Neural cell (in vitro differentiated cells): Measurements from ENCODE around the gene SCN8A. TPM values are rescaled to one million over a fixed set of nuclear protein-coding genes. Genes with fewer than 3 reads are reported as not detected.

ENCODE experiments used
- H2AFZ ChIP-seq: fragments of 200-600, 300-800 bp; sonication (generic), shearing (Covaris generic); 2 replicates; pipeline ENCODE4 v1.6.0; 2014; ENCODE audit warnings: low read depth, mild to moderate bottlenecking, antibody characterized with exemption, low read length, moderate library complexity
- H3F3A ChIP-seq: fragments of 200-600 bp; shearing (Covaris generic); 2 replicates; pipeline ENCODE4 v1.6.1; 2016; ENCODE audit warnings: mild to moderate bottlenecking, moderate library complexity, mixed read lengths, antibody characterized with exemption, low read length; ENCODE audit not compliant: insufficient read depth, poor library complexity, severe bottlenecking
- H3K27ac ChIP-seq: fragments of 200-600, 300-800 bp; sonication (generic), shearing (Covaris generic); 2 replicates; pipeline ENCODE4 v1.5.1; 2014; ENCODE audit warnings: mild to moderate bottlenecking, low read length, moderate library complexity
- H3K27me3 ChIP-seq: fragments of 300-800, 200-600 bp; sonication (generic), shearing (Covaris generic); 2 replicates; pipeline ENCODE4 v1.6.0; 2014; ENCODE audit warnings: mild to moderate bottlenecking, low read depth, low read length, moderate library complexity; ENCODE audit not compliant: insufficient read depth
- H3K36me3 ChIP-seq: fragments of 300-800, 200-600 bp; sonication (generic), shearing (Covaris generic); 2 replicates; pipeline ENCODE4 v1.5.1; 2014; ENCODE audit warnings: mild to moderate bottlenecking, antibody characterized with exemption, low read length, moderate library complexity; ENCODE audit not compliant: insufficient read depth
- H3K4me2 ChIP-seq: fragments of 300-800, 200-600 bp; sonication (generic), shearing (Covaris generic); 2 replicates; pipeline ENCODE4 v1.6.0; 2014; ENCODE audit warnings: mild to moderate bottlenecking, low read length
- H3K4me3 ChIP-seq: fragments of 300-800, 200-600 bp; sonication (generic), shearing (Covaris generic); 2 replicates; pipeline ENCODE4 v1.5.1; 2014; ENCODE audit warnings: mild to moderate bottlenecking, low read length, moderate library complexity
- H3K79me2 ChIP-seq: fragments of 200-600 bp; shearing (Covaris generic); replicated peaks from 2 replicates; pipeline ENCODE4 v1.6.0; 2014; ENCODE audit warnings: mild to moderate bottlenecking, low read length, moderate library complexity; ENCODE audit not compliant: insufficient read depth
- H3K9ac ChIP-seq: fragments of 300-800, 200-600 bp; sonication (generic), shearing (Covaris generic); 2 replicates; pipeline ENCODE4 v1.6.1; 2016; ENCODE audit warnings: mild to moderate bottlenecking, low read length, mixed read lengths
- H3K9me2 ChIP-seq: fragments of 200-600 bp; shearing (Covaris generic); 2 replicates; pipeline ENCODE4 v1.6.1; 2016; ENCODE audit warnings: mild to moderate bottlenecking, low read length, mixed read lengths; ENCODE audit not compliant: insufficient read depth
- H3K9me3 ChIP-seq: fragments of 200-600, 300-800 bp; sonication (generic), shearing (Covaris generic); 2 replicates; pipeline ENCODE4 v1.6.1; 2016; ENCODE audit warnings: mild to moderate bottlenecking, mixed run types, low read length, moderate library complexity, mixed read lengths
- H4K20me1 ChIP-seq: fragments of 200-600 bp; shearing (Covaris generic); 2 replicates; pipeline ENCODE4 v1.6.1; 2016; ENCODE audit warnings: mild to moderate bottlenecking, mixed run types; ENCODE audit not compliant: insufficient read depth
- EP300 ChIP-seq: fragments of 450-650 bp; conservative IDR thresholded peaks from 2 replicates; pipeline ENCODE4 v1.6.1; 2014; ENCODE audit warnings: antibody characterized with exemption, mild to moderate bottlenecking, moderate library complexity; ENCODE audit not compliant: poor library complexity, severe bottlenecking
- EZH2 ChIP-seq: fragments of 200-600, 300-800 bp; shearing (Covaris generic), sonication (generic); IDR thresholded peaks from 2 replicates; pipeline ENCODE4 v1.6.1; 2014; ENCODE audit warnings: antibody characterized with exemption, low read length, borderline replicate concordance, mild to moderate bottlenecking; ENCODE audit not compliant: insufficient read depth, poor library complexity, severe bottlenecking
- MXI1 ChIP-seq: fragments of 450-650 bp; conservative IDR thresholded peaks from 2 replicates; pipeline ENCODE4 v1.6.1; 2014; ENCODE audit warnings: antibody characterized with exemption, mild to moderate bottlenecking; ENCODE audit not compliant: poor library complexity, severe bottlenecking
- POLR2AphosphoS5 ChIP-seq: IDR thresholded peaks from 2 replicates; pipeline ENCODE4 v1.6.1; 2012
- RAD21 ChIP-seq: fragments of 450-650 bp; conservative IDR thresholded peaks from 2 replicates; pipeline ENCODE4 v1.6.1; 2014; ENCODE audit warnings: antibody characterized with exemption, mild to moderate bottlenecking, moderate library complexity
- SMC3 ChIP-seq: fragments of 450-650 bp; conservative IDR thresholded peaks from 2 replicates; pipeline ENCODE4 v1.6.1; 2014; ENCODE audit warnings: antibody characterized with exemption, mild to moderate bottlenecking, moderate library complexity; ENCODE audit not compliant: poor library complexity
- TAF1 ChIP-seq: IDR thresholded peaks from 2 replicates; pipeline ENCODE4 v1.6.1; 2012; ENCODE audit warnings: low read depth
- polyA plus RNA-seq: library from polyadenylated mRNA; depleted of rRNA; stranded (reverse); fragments of >200 nt; gene quantifications from 2 replicates; pipeline ENCODE4 v1.2.3, GENCODE V29; 2014
- TF ChIP-seq, protein P1 (sequence below): fragments of 450-650 bp; IDR thresholded peaks from 2 replicates; pipeline ENCODE4 v1.5.1; 2014; ENCODE audit warnings: antibody characterized with exemption, mild to moderate bottlenecking, moderate library complexity; ENCODE audit not compliant: poor library complexity, severe bottlenecking
- TF ChIP-seq, protein P2 (sequence below): IDR thresholded peaks from 2 replicates; pipeline ENCODE4 v1.6.1; 2012; ENCODE audit warnings: borderline replicate concordance

SCN8A gene
- polyA plus RNA-seq, 1 donor from 2014 or later = 14.2 TPM

GRCh38 chr12:51621156-51621922, 30.3 kb downstream of the SCN8A start:
- Histone ChIP-seq H3K27ac (no peak overlapping the region), H3K9me3 (no peaks in the 10 kb centered on the region), H3K36me3 (no peaks in the 10 kb centered on the region), H3K4me2 (no peak overlapping the region), H3K79me2 (peaks cover 23% of the 10 kb centered on the region), H3K27me3 (no peaks in the 10 kb centered on the region), H3K9ac (no peak overlapping the region), H3K9me2 (no peaks in the 10 kb centered on the region), H4K20me1 (no peaks in the 10 kb centered on the region), H3K4me3 (no peak overlapping the region), H2AFZ (no peak overlapping the region), H3F3A (no peaks in the 10 kb centered on the region)
- TF ChIP-seq POLR2AphosphoS5 = no peak
- TF ChIP-seq, protein P1, sequence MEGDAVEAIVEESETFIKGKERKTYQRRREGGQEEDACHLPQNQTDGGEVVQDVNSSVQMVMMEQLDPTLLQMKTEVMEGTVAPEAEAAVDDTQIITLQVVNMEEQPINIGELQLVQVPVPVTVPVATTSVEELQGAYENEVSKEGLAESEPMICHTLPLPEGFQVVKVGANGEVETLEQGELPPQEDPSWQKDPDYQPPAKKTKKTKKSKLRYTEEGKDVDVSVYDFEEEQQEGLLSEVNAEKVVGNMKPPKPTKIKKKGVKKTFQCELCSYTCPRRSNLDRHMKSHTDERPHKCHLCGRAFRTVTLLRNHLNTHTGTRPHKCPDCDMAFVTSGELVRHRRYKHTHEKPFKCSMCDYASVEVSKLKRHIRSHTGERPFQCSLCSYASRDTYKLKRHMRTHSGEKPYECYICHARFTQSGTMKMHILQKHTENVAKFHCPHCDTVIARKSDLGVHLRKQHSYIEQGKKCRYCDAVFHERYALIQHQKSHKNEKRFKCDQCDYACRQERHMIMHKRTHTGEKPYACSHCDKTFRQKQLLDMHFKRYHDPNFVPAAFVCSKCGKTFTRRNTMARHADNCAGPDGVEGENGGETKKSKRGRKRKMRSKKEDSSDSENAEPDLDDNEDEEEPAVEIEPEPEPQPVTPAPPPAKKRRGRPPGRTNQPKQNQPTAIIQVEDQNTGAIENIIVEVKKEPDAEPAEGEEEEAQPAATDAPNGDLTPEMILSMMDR = no peak
- no peak for TF ChIP-seq TAF1
- TF ChIP-seq MXI1 = no peak
- TF ChIP-seq, protein P2, sequence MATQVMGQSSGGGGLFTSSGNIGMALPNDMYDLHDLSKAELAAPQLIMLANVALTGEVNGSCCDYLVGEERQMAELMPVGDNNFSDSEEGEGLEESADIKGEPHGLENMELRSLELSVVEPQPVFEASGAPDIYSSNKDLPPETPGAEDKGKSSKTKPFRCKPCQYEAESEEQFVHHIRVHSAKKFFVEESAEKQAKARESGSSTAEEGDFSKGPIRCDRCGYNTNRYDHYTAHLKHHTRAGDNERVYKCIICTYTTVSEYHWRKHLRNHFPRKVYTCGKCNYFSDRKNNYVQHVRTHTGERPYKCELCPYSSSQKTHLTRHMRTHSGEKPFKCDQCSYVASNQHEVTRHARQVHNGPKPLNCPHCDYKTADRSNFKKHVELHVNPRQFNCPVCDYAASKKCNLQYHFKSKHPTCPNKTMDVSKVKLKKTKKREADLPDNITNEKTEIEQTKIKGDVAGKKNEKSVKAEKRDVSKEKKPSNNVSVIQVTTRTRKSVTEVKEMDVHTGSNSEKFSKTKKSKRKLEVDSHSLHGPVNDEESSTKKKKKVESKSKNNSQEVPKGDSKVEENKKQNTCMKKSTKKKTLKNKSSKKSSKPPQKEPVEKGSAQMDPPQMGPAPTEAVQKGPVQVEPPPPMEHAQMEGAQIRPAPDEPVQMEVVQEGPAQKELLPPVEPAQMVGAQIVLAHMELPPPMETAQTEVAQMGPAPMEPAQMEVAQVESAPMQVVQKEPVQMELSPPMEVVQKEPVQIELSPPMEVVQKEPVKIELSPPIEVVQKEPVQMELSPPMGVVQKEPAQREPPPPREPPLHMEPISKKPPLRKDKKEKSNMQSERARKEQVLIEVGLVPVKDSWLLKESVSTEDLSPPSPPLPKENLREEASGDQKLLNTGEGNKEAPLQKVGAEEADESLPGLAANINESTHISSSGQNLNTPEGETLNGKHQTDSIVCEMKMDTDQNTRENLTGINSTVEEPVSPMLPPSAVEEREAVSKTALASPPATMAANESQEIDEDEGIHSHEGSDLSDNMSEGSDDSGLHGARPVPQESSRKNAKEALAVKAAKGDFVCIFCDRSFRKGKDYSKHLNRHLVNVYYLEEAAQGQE = no peak
- no peak for TF ChIP-seq EZH2
- no peak for TF ChIP-seq RAD21
- TF ChIP-seq SMC3 = no peak
- TF ChIP-seq EP300 = no peak

GRCh38 chr12:51622564-51622963, 31.5 kb downstream of the SCN8A start:
- Histone ChIP-seq H3K9ac (no peak overlapping the region), H3K9me3 (no peaks in the 10 kb centered on the region), H3F3A (no peaks in the 10 kb centered on the region), H3K9me2 (no peaks in the 10 kb centered on the region), H3K36me3 (no peaks in the 10 kb centered on the region), H3K79me2 (peaks cover 27% of the 10 kb centered on the region), H3K4me3 (no peak overlapping the region), H3K4me2 (no peak overlapping the region), H4K20me1 (no peaks in the 10 kb centered on the region), H2AFZ (no peak overlapping the region), H3K27ac (no peak overlapping the region), H3K27me3 (no peaks in the 10 kb centered on the region)
- TF ChIP-seq TAF1 = no peak
- TF ChIP-seq MXI1 = no peak
- TF ChIP-seq, protein P2 = no peak
- no peak for TF ChIP-seq EP300
- no peak for TF ChIP-seq SMC3
- TF ChIP-seq RAD21 = no peak
- TF ChIP-seq, protein P1 = no peak
- TF ChIP-seq POLR2AphosphoS5 = no peak
- TF ChIP-seq EZH2 = no peak
